Cortex of kidney (tissue), 1 donor: ENCODE data around the gene ANKRD7.
A peak's percentile ranks its signal among the peaks of the same experiment; 100 is the strongest.

Source experiments
- DNase-seq: peaks from one replicate; lab custom pipeline; 2025; lab: John Stamatoyannopoulos, UW

The ANKRD7 gene, protein sequence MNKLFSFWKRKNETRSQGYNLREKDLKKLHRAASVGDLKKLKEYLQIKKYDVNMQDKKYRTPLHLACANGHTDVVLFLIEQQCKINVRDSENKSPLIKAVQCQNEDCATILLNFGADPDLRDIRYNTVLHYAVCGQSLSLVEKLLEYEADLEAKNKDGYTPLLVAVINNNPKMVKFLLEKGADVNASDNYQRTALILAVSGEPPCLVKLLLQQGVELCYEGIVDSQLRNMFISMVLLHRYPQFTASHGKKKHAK

DNA sequence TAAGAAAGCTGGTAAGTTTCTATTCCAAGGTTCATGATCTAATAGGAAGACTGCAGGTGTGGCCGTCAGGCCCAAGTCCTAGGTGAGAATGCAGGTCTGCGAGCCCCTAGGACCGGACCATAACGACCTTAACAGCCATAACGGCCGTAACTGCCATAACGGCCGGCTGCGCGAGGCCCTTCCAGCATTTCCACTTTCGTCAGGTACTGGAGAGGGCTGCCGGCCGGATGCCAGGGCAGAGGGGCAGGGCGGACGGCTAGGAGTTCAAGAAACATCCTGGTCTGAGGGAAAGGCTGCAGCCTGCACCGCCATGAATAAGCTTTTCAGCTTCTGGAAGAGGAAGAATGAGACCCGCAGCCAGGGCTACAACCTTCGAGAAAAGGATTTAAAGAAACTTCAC is at the start of gene ANKRD7:
ANKRD7 (plus strand) TSS at position 184 of the 400 bp plus-strand sequence; CDS start at position 311, 127 bp downstream.
- no peak for DNase-seq

- DNase-seq, result no peak
These were observed 48.8 kb upstream of the ANKRD7 start for GRCh38 chr7:118175740-118176139.

DNA sequence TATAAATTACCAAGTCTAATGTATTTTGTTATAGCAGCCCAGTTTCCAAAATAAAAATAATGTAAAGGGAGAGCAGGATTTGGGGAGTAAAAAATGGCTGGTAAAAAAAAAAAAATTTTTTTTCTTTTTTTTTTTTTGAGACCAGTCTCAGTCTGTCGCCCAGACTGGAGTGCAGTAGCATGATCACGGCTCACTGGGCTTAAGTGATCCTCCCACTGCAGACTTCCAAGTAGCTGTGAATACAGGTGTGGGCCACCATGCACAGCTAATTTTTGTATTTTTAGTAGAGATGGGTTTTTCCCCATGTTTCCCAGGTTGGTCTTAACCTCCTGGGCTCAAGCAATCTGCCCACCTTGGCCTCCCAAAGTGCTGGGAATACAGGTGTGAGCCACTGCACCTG is 45.3 kb upstream of the ANKRD7 start:
- DNase-seq, result no peak

DNA sequence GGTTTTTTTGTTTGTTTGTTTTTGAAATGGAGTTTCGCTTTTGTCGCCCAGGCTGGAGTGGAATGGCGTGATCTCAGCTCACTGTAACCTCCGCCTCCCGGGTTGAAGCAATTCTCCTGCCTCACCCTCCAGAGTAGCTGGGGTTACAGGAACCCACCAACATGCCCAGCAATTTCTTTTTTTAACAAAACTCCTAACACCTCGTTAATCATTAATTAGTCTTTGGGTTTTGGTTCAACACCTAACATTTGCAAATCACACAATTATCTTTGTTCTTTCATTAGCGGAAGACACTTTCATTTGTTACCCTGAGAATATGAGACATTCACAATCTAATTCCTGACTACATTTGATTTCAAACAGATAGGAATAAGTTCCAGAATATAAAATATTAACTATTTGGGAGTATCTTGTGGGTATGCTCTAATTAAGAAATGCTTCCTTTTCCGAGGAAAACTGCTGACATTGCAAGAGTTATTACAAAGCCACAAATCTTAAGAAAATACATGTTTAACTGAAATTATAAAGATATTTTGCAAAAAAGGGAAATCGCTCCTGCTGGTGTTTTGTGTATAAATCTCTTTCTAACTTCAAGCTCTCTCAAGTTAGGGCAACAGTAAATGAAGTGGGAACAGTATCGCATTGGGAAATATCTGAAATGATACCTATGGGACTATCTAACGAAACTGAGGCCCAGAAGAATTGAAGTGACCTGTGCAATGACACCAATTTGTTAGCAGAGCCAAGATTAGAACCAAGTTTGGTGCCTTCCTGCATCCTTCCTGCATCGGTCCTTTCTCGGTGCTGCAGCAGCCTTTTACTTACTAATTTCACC is 41.7 kb upstream of the ANKRD7 start:
- DNase-seq, result no peak

DNA sequence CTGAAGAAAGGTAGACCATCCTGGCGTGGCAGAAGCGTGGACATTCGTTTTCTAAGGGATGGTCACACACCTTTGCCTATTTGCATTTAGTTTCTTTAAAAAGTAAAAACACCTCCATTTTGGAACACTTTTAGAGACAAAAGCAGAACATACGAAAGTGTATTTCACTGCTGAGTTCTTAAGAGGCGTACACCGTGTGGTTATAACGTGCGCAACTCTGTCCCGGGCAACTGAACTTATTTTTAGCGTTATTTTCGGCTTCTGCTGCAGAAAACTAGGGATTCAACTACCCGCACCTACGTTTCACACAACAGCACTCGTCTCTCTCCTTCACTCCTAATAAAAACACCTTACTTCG is 41.1 kb upstream of the ANKRD7 start:
- DNase-seq, result no peak

DNA sequence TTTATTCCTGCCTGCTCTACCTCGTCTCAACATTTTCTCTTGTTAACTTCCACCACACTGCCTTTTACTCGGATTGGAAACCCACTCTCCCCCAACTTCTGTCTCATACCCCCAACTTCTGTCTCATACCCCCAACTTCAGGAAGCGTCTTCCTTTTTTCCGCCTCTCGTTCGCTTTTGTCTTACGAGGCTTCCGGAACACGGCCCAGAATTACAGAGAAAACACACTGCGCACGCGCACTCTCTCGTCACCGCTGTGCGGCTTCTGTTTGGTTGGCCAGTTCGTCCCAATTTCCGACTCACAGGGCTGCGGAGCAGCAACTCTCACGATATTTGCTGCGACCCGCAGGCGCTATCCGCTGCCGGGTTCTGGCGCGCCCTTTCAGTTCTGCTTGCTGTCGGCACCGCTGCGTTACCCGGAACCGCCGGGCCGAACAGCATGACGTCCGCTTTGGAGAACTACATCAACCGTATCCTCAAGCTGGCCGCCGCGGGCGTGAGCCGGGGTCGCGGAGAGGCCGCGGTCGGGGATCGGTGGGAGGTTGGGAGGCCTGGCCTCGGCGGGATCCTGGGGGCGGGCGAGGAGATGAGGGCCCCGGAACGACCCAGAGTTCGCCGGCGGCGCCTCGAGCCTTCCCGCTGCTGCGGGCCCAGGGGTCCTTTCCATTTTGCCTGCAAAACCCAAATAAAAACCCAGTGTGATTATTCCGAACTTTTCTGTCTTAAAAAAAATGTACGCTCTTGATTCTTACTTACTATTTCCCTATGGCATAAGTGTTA is 40.5 kb upstream of the ANKRD7 start, which contains the start of gene LSM8:
LSM8 (plus strand) TSS at position 379 of the 779 bp plus-strand sequence; CDS start at position 439, 60 bp downstream.
- DNase-seq, result peak; percentile 21

- no peak for DNase-seq
These were observed 40.0 kb upstream of the ANKRD7 start for GRCh38 chr7:118184565-118184940.

GRCh38 chr7:118185163-118185860 is 39.2 kb upstream of the ANKRD7 start:
- DNase-seq, result no peak

DNA sequence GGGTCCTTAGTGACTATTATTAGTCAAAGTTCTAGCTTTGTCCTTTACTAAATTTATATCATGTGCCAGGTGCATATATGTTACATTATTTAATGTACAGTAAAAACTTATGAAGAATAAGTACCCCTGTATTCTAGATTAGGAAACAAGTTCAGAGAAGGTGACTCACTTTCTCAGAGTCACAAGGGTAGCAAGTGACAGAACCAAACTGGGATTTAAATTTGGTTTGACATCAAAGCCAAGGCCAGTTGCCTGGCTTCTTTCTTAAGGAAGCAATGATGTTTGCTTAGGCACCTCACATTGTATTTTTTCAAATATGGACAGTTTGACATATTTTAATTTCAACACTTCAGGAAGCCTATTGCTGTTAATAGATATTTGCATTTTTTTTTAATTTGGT is 38.0 kb upstream of the ANKRD7 start:
- no peak for DNase-seq

- no peak for DNase-seq
These were observed 29.9 kb upstream of the ANKRD7 start for GRCh38 chr7:118194571-118194970.

- no peak for DNase-seq
These were observed 28.5 kb upstream of the ANKRD7 start for GRCh38 chr7:118195837-118196474.

DNA sequence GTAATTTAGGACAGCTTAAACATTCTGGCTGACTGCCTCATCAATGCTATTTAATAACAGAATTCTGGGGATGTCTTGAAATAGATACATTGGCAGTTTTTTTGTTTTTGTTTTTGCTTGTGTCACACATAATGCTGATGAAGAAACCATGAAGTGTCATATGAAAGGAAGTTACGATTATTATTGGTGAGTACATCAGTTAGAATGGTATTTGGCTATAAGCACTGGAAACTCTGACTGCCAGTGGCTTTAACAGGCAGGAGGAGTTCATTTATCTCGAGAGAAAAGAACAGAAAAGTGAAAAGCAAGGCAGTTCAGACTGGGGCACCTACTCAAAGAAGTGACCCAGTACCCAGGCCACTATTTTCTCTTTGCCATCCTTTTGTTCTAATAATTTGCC is 22.4 kb upstream of the ANKRD7 start:
- no peak for DNase-seq

GRCh38 chr7:118214051-118214832 is 10.3 kb upstream of the ANKRD7 start:
- DNase-seq, result no peak

DNA sequence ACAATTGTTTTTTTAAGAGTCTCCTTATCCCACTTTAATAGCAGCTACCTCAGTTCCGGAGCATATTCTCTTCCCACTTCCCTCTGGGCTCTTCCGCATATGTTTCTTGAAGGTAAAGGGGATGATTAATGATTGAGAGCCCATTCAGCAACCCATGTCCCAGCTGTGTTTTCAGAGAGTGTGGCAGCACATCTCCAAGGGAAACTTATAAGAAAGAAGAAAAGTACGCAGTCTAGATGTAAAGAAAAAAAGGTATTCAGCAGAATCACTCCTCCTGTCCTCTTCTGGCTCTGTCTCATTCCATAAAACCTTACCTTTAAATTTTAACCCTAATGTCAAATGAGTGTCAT is 9.7 kb upstream of the ANKRD7 start:
- DNase-seq, result no peak

GRCh38 chr7:118217210-118217619 is 7.3 kb upstream of the ANKRD7 start:
- no peak for DNase-seq

- no peak for DNase-seq
These were observed 5.9 kb upstream of the ANKRD7 start for GRCh38 chr7:118218413-118219156.

DNA sequence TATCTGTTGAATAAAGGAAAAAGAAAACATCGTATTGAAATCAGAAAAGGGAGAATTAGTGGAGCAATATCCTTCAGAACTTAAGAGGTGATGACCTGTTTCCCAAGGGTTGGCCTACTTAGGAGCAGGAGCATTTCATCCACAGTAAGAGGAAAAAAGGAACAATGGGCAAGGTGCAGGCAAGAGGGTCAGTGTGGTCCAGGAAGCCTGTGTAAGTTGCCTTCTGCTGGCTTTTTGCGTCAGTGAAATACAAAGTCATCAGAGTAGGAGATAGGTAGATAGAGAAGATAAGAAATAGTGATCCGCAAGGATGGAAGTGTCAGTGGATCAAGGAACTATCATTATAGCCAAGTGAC is 5.4 kb upstream of the ANKRD7 start:
- no peak for DNase-seq

GRCh38 chr7:118220583-118220982 is 3.9 kb upstream of the ANKRD7 start:
- no peak for DNase-seq

DNA sequence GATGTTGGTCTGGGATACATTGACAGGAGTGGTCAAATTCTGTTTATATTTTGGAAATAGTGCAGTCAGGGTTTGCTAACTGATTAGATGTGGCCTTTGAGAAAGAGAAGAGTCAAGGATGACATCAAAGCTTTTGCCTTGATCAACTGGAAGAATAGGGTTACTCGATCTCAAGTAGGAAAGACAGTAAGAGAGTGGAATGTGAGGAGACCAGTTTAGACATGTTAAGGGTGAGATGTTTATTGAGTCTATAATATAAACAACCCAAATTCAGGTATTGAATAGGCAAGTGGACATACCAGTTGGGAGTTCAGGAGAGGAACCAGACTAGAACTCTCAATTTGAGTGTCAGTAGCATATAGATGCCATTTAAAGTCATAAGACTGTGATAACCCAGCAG is 1.9 kb upstream of the ANKRD7 start:
- no peak for DNase-seq

DNA sequence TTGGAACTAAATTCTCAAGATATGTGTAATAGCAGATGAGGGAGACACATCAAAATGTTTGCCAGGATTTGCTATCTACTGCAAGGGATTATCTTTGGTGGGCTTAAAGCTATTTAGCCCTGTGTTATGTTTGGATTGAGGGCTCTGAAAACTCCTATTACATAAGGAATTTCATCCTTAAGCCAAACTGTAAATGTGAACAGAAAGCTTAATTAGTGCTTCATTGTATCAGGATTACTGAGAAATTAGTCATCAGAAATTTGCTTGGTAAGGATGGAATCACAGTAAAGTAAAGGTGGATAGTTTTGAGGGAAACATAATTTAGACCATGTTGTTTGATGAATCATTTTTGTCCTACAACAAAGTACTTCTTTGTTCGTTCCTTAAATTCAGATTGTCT is 8.3 kb downstream of the ANKRD7 start:
- no peak for DNase-seq
